GM19452 (cell line): ENCODE data around the gene PUS10.

Source experiments
- ATAC-seq: cut with Tn5 transposase; IDR thresholded peaks from one replicate; pipeline ENCODE4 v1.9.1; 2021; ENCODE audit not compliant: unreplicated experiment

PUS10 gene

GRCh38 chr2:60973705-60974104 lies 44.4 kb downstream of the PUS10 start:
- no peak for ATAC-seq

DNA sequence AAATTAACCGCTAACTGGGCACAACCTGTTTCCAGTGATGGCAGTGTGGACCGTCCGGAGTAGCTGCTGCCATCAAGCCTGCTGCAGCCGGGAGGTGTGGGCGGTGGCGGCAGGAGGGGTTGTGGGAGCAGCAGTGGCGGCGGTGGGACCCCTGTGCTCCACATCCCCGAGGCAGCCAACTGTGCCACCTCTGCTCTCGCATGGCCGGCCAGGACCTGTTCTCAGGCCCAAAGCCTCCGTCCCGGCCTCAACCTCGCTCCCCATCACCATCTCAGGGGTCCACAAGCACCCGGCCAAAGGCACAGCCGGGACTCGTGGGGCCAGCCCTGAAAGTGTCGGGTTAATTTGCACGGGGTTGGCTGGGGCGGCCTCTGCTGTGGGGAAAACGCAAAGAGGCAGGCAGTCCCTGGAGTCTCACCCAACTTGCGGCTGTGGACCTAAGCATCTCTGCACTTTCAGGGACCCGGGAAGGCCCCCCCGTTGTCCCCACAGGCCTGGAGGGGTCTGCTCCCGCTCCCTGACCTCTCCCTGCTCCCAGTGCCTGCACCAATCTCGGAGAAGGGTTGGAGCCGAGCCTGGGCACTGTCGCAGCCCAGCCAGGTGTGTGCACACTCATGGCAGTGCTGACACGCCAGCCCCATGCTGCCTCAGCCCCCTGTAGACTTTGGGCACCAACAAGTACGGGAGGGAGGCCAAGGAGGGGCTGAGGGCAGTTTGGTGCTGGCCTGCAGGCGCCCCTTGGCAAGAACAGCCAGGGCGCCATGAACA lies 45.0 kb downstream of the PUS10 start:
- no peak for ATAC-seq

GRCh38 chr2:60966507-60967405 lies 51.3 kb downstream of the PUS10 start:
- peak; percentile 58 for ATAC-seq

GRCh38 chr2:60965499-60965785 lies 52.6 kb downstream of the PUS10 start:
- ATAC-seq, result no peak

DNA sequence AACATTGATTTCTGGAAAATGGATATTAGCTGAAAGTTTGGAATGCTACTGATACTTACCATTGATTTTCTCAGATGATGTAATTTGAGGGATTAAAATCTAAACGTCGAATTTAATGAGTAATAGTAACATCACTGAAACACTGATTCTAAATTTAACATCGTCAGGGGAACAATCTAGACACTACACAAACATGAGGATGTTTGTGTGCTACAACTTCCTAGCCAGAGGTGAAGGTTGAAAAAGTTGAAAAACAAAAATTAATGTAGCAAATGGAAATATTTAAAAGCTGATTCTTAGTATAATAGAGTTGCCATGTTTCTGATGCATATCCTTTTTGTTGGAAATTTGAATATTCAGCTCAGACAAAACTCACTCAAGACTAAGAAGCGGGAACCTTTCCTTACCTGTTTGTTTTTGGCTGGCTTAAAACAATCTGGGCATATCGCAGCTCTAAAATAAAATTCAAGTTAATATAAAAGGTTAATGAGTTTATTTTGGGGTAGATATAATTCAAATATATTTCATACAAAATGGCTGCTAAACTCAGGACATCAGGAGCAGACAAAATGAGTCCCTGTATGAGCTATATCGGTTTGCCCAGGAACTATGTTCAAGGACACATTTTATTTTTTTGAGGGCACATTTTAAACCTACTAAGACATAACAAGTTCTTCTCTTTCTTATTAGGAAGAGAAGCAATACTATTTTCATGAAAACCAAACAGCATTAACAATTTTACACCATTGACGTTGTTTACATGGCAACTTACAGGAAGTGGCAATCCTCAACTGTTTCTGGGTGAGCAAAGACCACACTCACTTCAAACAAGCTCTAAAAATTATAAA lies 53.2 kb downstream of the PUS10 start:
- no peak for ATAC-seq

DNA sequence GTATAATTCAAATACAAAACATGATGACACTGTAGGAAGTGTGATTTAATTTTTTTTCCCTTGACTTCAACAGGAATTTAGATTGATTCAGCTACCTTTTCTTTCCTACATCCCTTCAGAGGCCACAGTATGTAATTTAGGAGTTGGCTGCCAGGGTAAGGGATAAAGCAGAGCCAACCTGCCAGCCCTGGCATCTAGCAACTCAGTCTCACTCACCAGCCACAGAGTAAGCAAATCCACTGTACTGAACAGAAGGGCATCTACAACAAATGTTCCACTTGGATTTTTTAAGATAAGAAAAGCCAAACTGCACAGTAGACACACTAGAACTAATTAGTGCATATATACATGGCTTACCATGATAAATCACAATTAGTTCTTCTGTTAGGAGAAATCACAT lies 54.9 kb downstream of the PUS10 start:
- ATAC-seq, result no peak

DNA sequence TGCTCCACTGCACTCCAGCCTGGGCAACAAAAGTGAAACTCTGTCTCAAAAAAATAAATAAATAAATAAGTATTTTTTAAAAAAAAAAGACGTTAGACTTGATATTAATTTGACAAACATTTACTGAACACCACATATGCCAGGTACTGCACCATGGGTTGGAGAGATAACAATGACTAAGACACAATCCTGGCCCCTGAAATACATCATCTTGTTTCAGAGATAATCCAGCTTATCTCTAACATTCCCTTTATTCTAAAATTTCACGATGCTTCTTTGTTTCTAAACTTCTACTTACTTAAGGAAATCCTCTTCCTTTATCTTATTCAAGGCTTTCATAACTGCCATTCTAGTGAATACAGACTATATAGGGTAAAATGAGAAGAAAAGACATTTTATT lies 55.5 kb downstream of the PUS10 start:
- ATAC-seq, result no peak

GRCh38 chr2:60961457-60961856 lies 56.6 kb downstream of the PUS10 start:
- ATAC-seq, result no peak

GRCh38 chr2:60960706-60961105 lies 57.3 kb downstream of the PUS10 start:
- no peak for ATAC-seq

DNA sequence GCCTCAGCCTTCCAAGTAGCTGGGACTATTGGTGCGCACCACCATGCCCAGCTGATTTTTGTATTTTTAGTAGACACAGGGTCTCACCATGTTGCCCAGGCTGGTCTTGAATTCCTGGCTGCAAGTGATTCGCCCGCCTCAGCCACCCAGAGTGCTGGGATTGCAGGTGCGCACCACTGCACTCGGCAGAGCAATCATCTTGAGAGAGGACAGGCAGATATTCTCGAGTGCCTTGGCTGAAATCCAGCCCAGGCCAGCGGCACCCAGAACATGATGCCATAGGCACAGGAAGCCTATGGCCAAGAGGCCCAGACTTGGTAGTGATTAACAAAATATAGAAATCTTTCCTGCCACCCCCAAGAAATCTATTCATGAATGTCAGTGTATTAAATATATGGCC lies 58.6 kb downstream of the PUS10 start:
- ATAC-seq, result no peak

DNA sequence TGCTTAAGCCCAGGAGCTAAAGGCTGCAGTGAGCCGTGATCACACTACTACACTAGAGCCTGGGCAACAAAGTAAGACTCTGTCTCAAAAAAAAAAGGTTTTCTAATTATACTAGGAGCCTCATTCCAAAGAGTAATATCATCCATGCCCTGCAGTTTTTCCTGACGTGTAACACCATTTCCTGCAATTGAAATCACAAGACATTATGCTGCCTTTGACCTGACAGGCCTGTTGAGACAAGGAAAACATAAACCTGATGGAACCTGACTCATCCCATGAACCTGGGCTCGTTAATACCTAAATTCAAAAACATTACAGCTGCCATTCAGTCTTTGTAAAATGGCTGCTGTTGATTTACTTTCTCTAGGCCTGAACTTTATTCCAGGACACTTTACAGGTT lies 59.3 kb downstream of the PUS10 start:
- no peak for ATAC-seq

- ATAC-seq, result no peak
These were observed 59.7 kb downstream of the PUS10 start for GRCh38 chr2:60958361-60958760.

DNA sequence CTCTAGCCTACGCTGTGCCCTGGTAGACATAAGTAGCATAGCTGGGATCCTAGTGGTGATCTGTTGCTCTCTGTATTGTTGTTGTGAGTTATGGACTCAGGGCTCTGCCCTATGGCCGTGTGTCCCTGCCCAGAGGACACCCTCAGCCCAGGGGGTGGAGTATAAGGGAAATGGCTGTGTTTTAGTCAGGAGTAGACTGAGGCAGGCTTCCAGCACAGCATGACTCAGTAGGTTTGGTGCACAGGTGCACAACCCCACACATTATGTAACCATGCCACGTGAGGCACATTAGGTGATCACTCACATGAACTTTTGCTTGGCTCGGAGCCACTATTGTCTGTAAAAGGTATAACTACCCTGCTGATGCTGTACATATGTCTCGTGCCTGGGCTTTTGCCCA lies 60.4 kb downstream of the PUS10 start:
- no peak for ATAC-seq

DNA sequence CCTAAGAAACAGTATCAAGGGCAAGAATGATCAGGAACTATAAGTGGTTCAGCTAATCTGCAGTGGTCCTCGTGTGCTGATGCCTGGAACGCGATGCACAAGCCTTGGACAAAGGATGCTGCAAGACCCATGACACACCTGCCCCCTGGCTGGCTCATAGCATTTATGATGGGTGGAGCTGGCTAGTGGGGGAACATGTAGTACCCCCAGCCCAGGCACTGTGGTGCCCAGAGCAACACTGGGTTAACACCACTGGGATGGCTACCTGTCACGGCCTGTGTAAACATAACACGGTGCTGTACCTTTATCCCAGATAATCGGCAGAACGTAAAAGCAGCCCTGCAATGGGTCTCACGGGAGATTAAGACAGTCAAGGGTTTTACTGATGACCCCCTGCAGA lies 60.8 kb downstream of the PUS10 start:
- ATAC-seq, result no peak

DNA sequence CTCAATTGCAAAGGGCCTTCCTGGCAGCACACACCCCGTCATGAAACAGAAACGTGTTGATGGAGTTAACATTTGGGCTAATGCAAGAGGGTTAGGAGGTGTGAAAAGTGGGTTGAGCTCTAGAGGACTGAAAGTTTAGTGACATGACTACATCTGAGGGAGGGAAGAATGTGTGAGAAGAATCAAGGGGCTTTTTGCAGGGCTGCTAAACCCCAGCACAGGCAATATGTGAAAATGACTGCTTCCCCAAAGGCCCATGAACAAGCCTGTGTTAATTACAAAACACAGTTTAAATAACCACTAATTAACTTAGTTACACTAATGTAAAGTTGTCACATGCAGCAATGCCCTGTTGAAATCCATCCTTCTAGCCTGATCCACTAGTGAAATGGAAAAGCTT lies 63.9 kb downstream of the PUS10 start:
- ATAC-seq, result peak; percentile 86

- no peak for ATAC-seq
These were observed 69.0 kb downstream of the PUS10 start for GRCh38 chr2:60948926-60949579.

GRCh38 chr2:60948161-60948560 lies 69.9 kb downstream of the PUS10 start:
- no peak for ATAC-seq

- ATAC-seq, result no peak
These were observed 71.0 kb downstream of the PUS10 start for GRCh38 chr2:60947056-60947455.

DNA sequence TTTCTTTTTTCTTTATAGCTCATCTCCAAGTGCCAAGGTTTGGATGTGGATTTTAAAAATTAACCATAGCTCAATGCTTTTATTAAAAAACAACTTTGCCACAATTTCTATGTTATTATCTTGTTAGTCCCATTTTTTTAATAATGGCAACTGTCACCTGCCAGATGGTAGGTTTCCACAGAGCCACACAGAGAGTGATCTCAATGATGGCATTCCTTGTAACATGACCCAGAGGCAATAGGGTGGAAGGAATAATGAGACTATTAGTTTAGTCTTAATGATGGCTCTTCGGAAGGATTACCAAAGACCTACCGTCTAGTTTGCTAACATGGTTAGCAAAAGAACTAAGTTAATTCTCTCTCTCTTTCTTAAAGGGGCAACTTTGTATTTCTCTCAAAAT lies 72.7 kb downstream of the PUS10 start:
- ATAC-seq, result no peak

DNA sequence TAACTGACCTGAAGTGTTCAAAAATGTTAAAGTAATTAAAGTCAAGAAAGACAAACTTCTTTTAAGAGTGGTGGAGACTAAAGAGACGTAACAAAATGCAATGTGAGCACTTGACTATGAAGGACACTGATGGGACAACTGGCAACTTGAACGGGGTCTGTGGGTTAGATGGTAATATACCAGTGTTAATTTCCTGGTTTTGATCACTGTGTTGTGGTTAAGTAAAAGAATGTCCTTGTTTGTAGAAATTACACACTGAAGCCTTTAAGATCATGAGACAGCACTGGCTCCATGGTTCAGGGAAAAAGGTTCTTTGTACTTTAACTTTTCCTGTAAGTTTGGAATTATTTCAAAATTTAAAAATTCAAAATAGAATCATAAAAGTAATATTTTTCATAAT lies 78.4 kb downstream of the PUS10 start:
- no peak for ATAC-seq

- no peak for ATAC-seq
These were observed 79.8 kb downstream of the PUS10 start for GRCh38 chr2:60938301-60938700.
